GM19438 (cell line): ENCODE measurements around the gene ADAMTS6.
"Not testable (repeated sequence)": the region's sequence is repeated elsewhere in the genome, so short reads cannot be mapped to it uniquely, and the experiment has no call there.

Experiments used
- ATAC-seq: cut with Tn5 transposase; IDR thresholded peaks from one replicate; pipeline ENCODE4 v1.9.1; 2021; ENCODE audit warnings: low read depth; ENCODE audit not compliant: unreplicated experiment

Gene ADAMTS6

GRCh38 chr5:65481635-65482295 is at the start of gene ADAMTS6:
TSS of gene ADAMTS6 (minus strand) at chr5:65481920. CDS start at chr5:65473673, 8,247 bp downstream.
- peak; percentile 69 for ATAC-seq

GRCh38 chr5:65530904-65531303 is 49.2 kb upstream of the ADAMTS6 start:
- no peak for ATAC-seq

- no peak for ATAC-seq
Observed at GRCh38 chr5:65525726-65526125, 44.0 kb upstream of the ADAMTS6 start.

GRCh38 chr5:65512170-65512937 is 30.6 kb upstream of the ADAMTS6 start:
- no peak for ATAC-seq

- ATAC-seq = no peak
Observed at GRCh38 chr5:65508978-65509377, 27.3 kb upstream of the ADAMTS6 start.

- no peak for ATAC-seq
Observed at GRCh38 chr5:65506961-65507360, 25.2 kb upstream of the ADAMTS6 start.

GRCh38 chr5:65489119-65489518 is 7.4 kb upstream of the ADAMTS6 start:
- no peak for ATAC-seq

GRCh38 chr5:65488038-65488687 is 6.4 kb upstream of the ADAMTS6 start:
- not testable (repeated sequence) for ATAC-seq

GRCh38 chr5:65486803-65487202 is 5.1 kb upstream of the ADAMTS6 start:
- not testable (repeated sequence) for ATAC-seq

GRCh38 chr5:65485405-65485804 is 3.7 kb upstream of the ADAMTS6 start:
- ATAC-seq = no peak

- peak; percentile 52 for ATAC-seq
Observed at GRCh38 chr5:65483546-65484346, 2.0 kb upstream of the ADAMTS6 start.

GRCh38 chr5:65482736-65483545 is 1.2 kb upstream of the ADAMTS6 start:
- no peak for ATAC-seq

GRCh38 chr5:65482296-65482735 is 596 bp upstream of the ADAMTS6 start:
- peak; percentile 20 for ATAC-seq

GRCh38 chr5:65481171-65481581 is 544 bp downstream of the ADAMTS6 start:
- ATAC-seq = peak; percentile 21

- no peak for ATAC-seq
Observed at GRCh38 chr5:65480306-65480865, 1.3 kb downstream of the ADAMTS6 start.

GRCh38 chr5:65479527-65479926 is 2.2 kb downstream of the ADAMTS6 start:
- ATAC-seq = no peak

- ATAC-seq = no peak
Observed at GRCh38 chr5:65478336-65478735, 3.4 kb downstream of the ADAMTS6 start.

GRCh38 chr5:65475895-65476294 is 5.8 kb downstream of the ADAMTS6 start:
- no peak for ATAC-seq

- no peak for ATAC-seq
Observed at GRCh38 chr5:65475336-65475735, 6.4 kb downstream of the ADAMTS6 start.
